ENCODE data around the gene CLDN20. TPM values are rescaled to one million over a fixed set of nuclear protein-coding genes. Genes with fewer than 3 reads are reported as not detected.

CLDN20 gene
- total RNA-seq, 1 donor from 2014 or later = not detected

DNA sequence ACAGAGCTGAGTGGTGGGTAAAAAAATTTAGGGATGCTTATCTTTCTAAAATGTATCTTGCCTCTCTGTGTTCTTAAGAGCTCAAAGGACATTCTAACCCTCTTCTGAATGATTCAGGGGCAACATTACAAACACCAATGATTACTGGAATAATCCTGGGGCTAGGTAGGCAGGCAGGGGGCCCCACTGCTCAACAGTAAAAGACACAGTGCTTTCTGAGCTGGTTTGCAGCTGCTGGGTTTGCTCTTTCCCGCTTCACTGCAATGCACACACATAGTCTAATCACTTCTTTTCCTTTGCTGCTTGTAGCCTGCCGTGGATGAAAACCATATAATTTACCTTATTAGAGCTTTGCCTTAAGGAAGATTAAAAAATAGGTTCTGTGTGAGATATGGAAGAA, 23.9 kb downstream of the CLDN20 start:
- TF ChIP-seq, protein P1, sequence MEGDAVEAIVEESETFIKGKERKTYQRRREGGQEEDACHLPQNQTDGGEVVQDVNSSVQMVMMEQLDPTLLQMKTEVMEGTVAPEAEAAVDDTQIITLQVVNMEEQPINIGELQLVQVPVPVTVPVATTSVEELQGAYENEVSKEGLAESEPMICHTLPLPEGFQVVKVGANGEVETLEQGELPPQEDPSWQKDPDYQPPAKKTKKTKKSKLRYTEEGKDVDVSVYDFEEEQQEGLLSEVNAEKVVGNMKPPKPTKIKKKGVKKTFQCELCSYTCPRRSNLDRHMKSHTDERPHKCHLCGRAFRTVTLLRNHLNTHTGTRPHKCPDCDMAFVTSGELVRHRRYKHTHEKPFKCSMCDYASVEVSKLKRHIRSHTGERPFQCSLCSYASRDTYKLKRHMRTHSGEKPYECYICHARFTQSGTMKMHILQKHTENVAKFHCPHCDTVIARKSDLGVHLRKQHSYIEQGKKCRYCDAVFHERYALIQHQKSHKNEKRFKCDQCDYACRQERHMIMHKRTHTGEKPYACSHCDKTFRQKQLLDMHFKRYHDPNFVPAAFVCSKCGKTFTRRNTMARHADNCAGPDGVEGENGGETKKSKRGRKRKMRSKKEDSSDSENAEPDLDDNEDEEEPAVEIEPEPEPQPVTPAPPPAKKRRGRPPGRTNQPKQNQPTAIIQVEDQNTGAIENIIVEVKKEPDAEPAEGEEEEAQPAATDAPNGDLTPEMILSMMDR (IDR thresholded peaks at IDR 0.05) = no peak
- Histone ChIP-seq H3K27me3 (ENCODE audit: low read depth) (no peaks in the 10 kb centered on the region), H3K36me3 (peaks cover 53% of the 10 kb centered on the region), H3K4me1 (no peaks in the 10 kb centered on the region), H3K9me3 (no peaks in the 10 kb centered on the region), H3K4me3 (no peak overlapping the region), H3K27ac (no peak overlapping the region)
- DNase-seq = no peak
- ATAC-seq = no peak
- intact Hi-C loops (cut with DNase I) = no loop called here

DNA sequence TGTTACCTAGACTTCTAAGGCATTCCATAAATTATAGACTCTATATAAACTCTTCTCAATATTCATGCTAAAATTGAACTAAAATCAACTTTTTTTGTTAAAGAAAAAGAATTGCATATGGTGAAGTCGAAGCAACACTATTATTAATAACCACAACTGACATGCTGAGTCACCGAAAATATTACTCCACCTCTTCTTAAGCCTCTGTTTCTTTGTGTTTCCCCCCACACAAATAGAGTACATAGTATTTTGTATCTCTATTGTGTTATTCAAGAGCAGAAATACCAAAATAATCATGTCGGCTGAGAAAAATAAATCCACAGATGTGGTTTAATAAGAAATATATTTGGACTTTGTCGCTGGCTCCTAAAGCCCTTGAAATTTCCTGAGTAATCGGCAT, 26.7 kb downstream of the CLDN20 start:
- H3K4me1 ChIP-seq = no peaks in the 10 kb centered on the region
- TF ChIP-seq, protein P1 (IDR thresholded peaks at IDR 0.05) = no peak
- peaks cover 53% of the 10 kb centered on the region for H3K36me3 ChIP-seq
- H3K4me3 ChIP-seq = no peak overlapping the region
- H3K9me3 ChIP-seq = no peaks in the 10 kb centered on the region
- ATAC-seq = no peak
- no peak overlapping the region for H3K27ac ChIP-seq
- no peaks in the 10 kb centered on the region for H3K27me3 ChIP-seq (ENCODE audit: low read depth)
- no peak for DNase-seq
- intact Hi-C loops (cut with DNase I) = no loop called here

DNA sequence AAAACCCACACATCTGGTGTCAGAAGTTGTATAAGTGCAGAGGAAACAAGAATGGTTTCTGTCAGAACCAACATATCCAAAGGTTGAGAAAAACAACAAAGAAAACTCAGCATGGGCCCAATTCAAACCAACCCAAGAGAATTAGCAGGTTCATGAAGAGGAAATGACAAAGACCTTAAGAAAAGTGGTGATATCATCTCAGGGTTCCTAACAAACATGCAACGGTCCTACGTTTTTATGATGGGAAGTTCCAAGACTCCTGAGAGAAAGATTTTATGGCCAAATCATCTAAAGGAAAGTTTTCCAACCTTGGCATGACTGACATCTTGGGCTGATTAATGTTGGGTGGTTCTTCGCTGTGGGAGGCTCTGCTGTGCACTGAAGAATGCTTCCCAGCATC, 27.5 kb downstream of the CLDN20 start:
- Histone ChIP-seq H3K4me3 (no peak overlapping the region), H3K9me3 (no peaks in the 10 kb centered on the region), H3K36me3 (peaks cover 61% of the 10 kb centered on the region), H3K4me1 (no peaks in the 10 kb centered on the region), H3K27me3 (ENCODE audit: low read depth) (no peaks in the 10 kb centered on the region), H3K27ac (no peak overlapping the region)
- TF ChIP-seq, protein P1 (IDR thresholded peaks at IDR 0.05) = no peak
- DNase-seq (no peak), ATAC-seq (no peak)
- intact Hi-C loops (cut with DNase I) = no loop called here

DNA sequence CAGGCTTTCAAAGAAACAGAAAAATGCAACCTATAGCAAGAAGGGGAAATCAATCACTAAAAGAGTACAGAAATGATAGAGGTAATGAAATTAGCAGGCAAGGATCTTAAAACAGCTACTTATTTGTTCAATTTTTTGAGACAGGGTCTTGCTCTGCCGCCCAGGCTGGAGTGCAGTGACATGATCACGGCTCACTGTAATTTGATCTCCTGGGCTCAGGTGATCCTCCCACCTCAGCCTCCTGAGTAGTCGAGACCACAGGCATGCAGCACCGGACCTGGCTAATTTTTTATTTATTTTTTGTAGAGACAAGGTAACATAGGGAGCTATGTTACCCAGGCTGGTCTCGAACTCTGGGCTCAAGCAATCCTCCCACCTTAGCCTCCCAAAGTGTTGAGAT, 28.9 kb downstream of the CLDN20 start:
- no peaks in the 10 kb centered on the region for H3K27me3 ChIP-seq (ENCODE audit: low read depth)
- TF ChIP-seq, protein P1 (IDR thresholded peaks at IDR 0.05) = no peak
- H3K4me3 ChIP-seq = no peak overlapping the region
- ATAC-seq (no peak), DNase-seq (no peak)
- intact Hi-C loops (cut with DNase I) = no loop called here
- H3K4me1 ChIP-seq = no peaks in the 10 kb centered on the region
- H3K27ac ChIP-seq = no peak overlapping the region
- H3K9me3 ChIP-seq = no peaks in the 10 kb centered on the region
- peaks cover 75% of the 10 kb centered on the region for H3K36me3 ChIP-seq

DNA sequence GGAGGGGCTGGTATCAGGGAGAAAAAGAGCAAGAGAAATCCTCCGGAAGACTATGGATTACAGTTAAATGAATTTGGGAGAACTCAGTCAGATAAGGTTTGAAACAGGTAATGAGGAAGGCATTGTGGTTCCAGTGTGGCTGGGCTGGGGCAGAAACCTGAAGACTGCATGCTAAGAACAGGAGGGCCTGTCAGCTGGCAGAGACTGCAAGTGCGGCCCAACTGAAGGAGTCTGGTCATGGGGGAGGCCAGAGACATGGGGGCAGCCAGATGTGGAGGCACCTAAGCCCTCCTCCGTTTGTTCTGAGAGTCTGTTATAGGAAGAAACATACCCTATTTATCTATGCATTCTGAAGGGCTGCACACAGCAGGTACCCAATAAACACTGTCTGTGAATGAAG, 33.9 kb downstream of the CLDN20 start:
- Histone ChIP-seq H3K4me3 (no peak overlapping the region), H3K27me3 (ENCODE audit: low read depth) (no peaks in the 10 kb centered on the region), H3K4me1 (no peaks in the 10 kb centered on the region), H3K27ac (no peak overlapping the region), H3K36me3 (peaks cover 59% of the 10 kb centered on the region), H3K9me3 (no peaks in the 10 kb centered on the region)
- intact Hi-C loops (cut with DNase I) = no loop called here
- ATAC-seq (no peak), DNase-seq (no peak)
- TF ChIP-seq, protein P1 (IDR thresholded peaks at IDR 0.05) = no peak

DNA sequence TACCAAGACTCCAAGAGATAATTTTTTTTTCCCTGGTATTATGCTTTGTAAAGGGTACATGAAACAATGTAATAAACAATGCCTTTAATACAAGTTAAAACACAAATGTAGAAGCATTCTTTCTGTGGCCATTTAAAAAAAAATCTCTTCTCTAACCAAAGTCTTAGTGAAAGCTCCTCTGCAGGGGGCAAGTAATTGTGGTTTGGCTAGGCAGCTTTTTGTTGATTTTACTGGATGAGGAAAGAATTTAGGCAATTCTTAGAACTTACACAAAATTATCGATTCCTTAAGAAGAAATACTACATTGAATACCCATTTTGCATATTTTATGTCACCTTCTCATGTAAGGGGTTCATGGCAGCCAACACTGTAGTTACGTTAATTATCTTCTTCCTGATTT, 38.1 kb downstream of the CLDN20 start:
- intact Hi-C loops (cut with DNase I) = no loop called here
- Histone ChIP-seq H3K27me3 (ENCODE audit: low read depth) (no peaks in the 10 kb centered on the region), H3K27ac (no peak overlapping the region), H3K9me3 (no peaks in the 10 kb centered on the region), H3K4me1 (no peaks in the 10 kb centered on the region), H3K4me3 (no peak overlapping the region), H3K36me3 (peaks cover 27% of the 10 kb centered on the region)
- TF ChIP-seq, protein P1 (IDR thresholded peaks at IDR 0.05) = no peak
- DNase-seq (no peak), ATAC-seq (no peak)
